Measurements from ENCODE around the gene TENM3.

TENM3 gene

GRCh38 chr4:182208526-182209050 is 34.6 kb upstream of the TENM3 start:
- Histone ChIP-seq H3K9me3 (ENCODE audit: control insufficient read depth in 5 of 5, low read length in 5 of 5) (no peaks in the 10 kb centered on the region), H3K27me3 (ENCODE audit: control insufficient read depth in 5 of 5, insufficient read depth in 4 of 5, low read length in 5 of 5) (no peaks in the 10 kb centered on the region), H3K27ac (ENCODE audit: low read depth, low read length) (peak overlapping the region; percentile 99), H3K4me1 (ENCODE audit: control insufficient read depth in 5 of 5, insufficient read depth in 5 of 5, low read length in 5 of 5) (peaks cover 0 to 27% (median 15%) of the 10 kb centered on the region in 5 donors), H3K36me3 (ENCODE audit: control insufficient read depth in 5 of 5, insufficient read depth in 5 of 5, low read length in 5 of 5) (no peaks in the 10 kb centered on the region), H3K4me3 (ENCODE audit: low read depth in 1 of 5, low read length in 5 of 5) (no peak overlapping the region), H3K9ac (ENCODE audit: low read length in 5 of 5) (peak overlapping the region in 3 of 5 donors; percentile 57 to 78 (median 62))

DNA sequence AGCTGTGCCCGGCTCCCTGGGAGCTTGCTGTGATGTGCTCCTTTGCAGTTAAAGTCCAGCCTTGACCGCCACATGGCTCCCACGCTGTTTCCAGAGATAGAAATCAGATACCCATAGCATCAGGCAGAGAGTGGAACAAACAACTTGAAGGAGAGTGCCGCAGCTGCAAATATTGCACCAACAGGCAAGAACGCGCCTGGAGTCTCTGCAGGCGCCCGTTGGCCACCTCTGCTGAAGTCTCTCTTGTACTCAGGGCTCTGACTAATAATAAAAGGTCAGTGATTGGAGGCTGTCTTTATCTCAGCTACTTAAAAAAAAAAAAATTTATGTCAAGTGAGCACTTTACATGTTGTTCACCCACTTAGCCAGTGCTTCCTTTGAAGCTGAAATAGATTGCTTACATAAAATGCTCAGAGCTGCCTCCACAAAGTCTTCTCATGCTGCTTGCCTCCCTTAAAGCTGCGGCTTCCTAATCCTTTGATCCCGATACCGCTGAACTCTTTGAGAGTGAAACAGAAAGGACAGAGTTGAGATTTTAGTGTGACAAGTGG is 30.9 kb upstream of the TENM3 start:
- Histone ChIP-seq H3K36me3 (ENCODE audit: control insufficient read depth in 5 of 5, insufficient read depth in 5 of 5, low read length in 5 of 5) (no peaks in the 10 kb centered on the region), H3K9me3 (ENCODE audit: control insufficient read depth in 5 of 5, low read length in 5 of 5) (no peaks in the 10 kb centered on the region), H3K27ac (ENCODE audit: low read depth, low read length) (peak overlapping the region; percentile 14), H3K4me3 (ENCODE audit: low read depth in 1 of 5, low read length in 5 of 5) (peak overlapping the region in 1 of 5 donors; percentile 23), H3K4me1 (ENCODE audit: control insufficient read depth in 5 of 5, insufficient read depth in 5 of 5, low read length in 5 of 5) (peaks cover 0 to 33% (median 10%) of the 10 kb centered on the region in 5 donors), H3K27me3 (ENCODE audit: control insufficient read depth in 5 of 5, insufficient read depth in 4 of 5, low read length in 5 of 5) (no peaks in the 10 kb centered on the region), H3K9ac (ENCODE audit: low read length in 5 of 5) (no peak overlapping the region)

DNA sequence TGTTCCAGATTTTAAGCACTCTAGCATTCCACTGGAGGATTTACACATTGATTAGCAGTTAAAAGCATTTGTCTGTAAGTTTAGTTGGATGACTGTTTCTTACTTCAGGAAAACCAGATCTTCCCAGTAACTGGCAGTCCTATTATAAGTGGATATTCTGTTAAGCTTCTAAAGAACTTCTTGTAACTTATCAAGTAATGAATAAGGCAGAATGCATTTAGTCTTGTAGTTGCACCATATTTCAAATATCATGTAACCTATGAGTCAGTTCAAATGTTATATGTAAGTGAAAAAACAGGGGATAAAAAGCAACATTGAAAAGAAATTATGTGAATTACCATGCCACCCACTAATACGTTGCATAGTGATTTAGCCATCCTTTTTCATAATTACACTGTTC is 30.2 kb upstream of the TENM3 start:
- H3K9ac ChIP-seq (ENCODE audit: low read length in 5 of 5), result no peak overlapping the region
- no peaks in the 10 kb centered on the region for H3K9me3 ChIP-seq (ENCODE audit: control insufficient read depth in 5 of 5, low read length in 5 of 5)
- H3K36me3 ChIP-seq (ENCODE audit: control insufficient read depth in 5 of 5, insufficient read depth in 5 of 5, low read length in 5 of 5), result no peaks in the 10 kb centered on the region
- H3K27ac ChIP-seq (ENCODE audit: low read depth, low read length), result peak overlapping the region; percentile 14
- H3K27me3 ChIP-seq (ENCODE audit: control insufficient read depth in 5 of 5, insufficient read depth in 4 of 5, low read length in 5 of 5), result no peaks in the 10 kb centered on the region
- peaks cover 0 to 28% (median 10%) of the 10 kb centered on the region in 5 donors for H3K4me1 ChIP-seq (ENCODE audit: control insufficient read depth in 5 of 5, insufficient read depth in 5 of 5, low read length in 5 of 5)
- no peak overlapping the region for H3K4me3 ChIP-seq (ENCODE audit: low read depth in 1 of 5, low read length in 5 of 5)

DNA sequence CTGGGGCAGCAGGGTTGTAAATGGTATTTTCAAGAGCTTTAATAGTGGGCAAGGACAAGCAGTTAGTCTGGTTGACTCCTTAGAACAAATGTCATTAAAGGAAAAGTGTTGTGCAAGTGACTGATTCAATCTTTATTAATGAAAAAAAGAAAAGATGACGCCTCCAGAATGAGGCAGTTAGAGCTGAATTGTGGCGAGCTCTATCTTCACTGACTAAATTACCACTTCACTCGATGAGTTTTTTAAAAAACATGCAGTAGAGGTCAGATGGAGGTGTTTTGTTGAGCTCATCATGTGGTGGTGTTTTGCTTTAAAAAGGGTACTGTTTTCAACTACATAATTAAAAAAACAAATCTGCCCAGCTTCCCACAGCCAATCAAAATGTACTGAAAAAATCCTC is 28.1 kb upstream of the TENM3 start:
- Histone ChIP-seq H3K36me3 (ENCODE audit: control insufficient read depth in 5 of 5, insufficient read depth in 5 of 5, low read length in 5 of 5) (no peaks in the 10 kb centered on the region), H3K27me3 (ENCODE audit: control insufficient read depth in 5 of 5, insufficient read depth in 4 of 5, low read length in 5 of 5) (no peaks in the 10 kb centered on the region), H3K27ac (ENCODE audit: low read depth, low read length) (no peak overlapping the region), H3K9ac (ENCODE audit: low read length in 5 of 5) (no peak overlapping the region), H3K4me3 (ENCODE audit: low read depth in 1 of 5, low read length in 5 of 5) (no peak overlapping the region), H3K9me3 (ENCODE audit: control insufficient read depth in 5 of 5, low read length in 5 of 5) (no peaks in the 10 kb centered on the region), H3K4me1 (ENCODE audit: control insufficient read depth in 5 of 5, insufficient read depth in 5 of 5, low read length in 5 of 5) (peaks cover 0 to 17% (median 4%) of the 10 kb centered on the region in 5 donors)

DNA sequence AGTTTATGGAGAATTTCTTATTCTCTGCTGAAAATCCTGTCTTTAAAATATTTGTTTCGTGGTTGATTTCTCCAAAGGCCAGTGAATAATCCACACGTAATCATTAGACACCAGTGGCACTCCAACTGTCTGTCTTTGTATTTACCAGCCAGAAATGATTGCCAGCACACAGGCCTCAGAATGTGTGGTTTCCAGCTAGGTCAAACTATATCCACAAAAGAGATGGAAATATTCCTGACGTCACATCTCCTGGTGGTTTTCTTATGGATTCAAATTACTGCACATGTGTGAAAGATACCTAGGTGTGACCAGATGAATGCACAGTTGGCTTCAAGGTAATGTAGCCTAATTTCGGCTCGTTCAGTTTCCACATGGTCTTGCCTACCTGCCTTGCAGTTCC is 27.2 kb upstream of the TENM3 start:
- Histone ChIP-seq H3K9ac (ENCODE audit: low read length in 5 of 5) (no peak overlapping the region), H3K27ac (ENCODE audit: low read depth, low read length) (no peak overlapping the region), H3K4me3 (ENCODE audit: low read depth in 1 of 5, low read length in 5 of 5) (no peak overlapping the region), H3K4me1 (ENCODE audit: control insufficient read depth in 5 of 5, insufficient read depth in 5 of 5, low read length in 5 of 5) (peaks cover 0 to 17% (median 4%) of the 10 kb centered on the region in 5 donors), H3K9me3 (ENCODE audit: control insufficient read depth in 5 of 5, low read length in 5 of 5) (no peaks in the 10 kb centered on the region), H3K36me3 (ENCODE audit: control insufficient read depth in 5 of 5, insufficient read depth in 5 of 5, low read length in 5 of 5) (no peaks in the 10 kb centered on the region), H3K27me3 (ENCODE audit: control insufficient read depth in 5 of 5, insufficient read depth in 4 of 5, low read length in 5 of 5) (no peaks in the 10 kb centered on the region)

- Histone ChIP-seq H3K4me1 (ENCODE audit: control insufficient read depth in 5 of 5, insufficient read depth in 5 of 5, low read length in 5 of 5) (peaks cover 0 to 19% (median 3%) of the 10 kb centered on the region in 5 donors), H3K9ac (ENCODE audit: low read length in 5 of 5) (no peak overlapping the region), H3K27me3 (ENCODE audit: control insufficient read depth in 5 of 5, insufficient read depth in 4 of 5, low read length in 5 of 5) (no peaks in the 10 kb centered on the region), H3K36me3 (ENCODE audit: control insufficient read depth in 5 of 5, insufficient read depth in 5 of 5, low read length in 5 of 5) (no peaks in the 10 kb centered on the region), H3K9me3 (ENCODE audit: control insufficient read depth in 5 of 5, low read length in 5 of 5) (no peaks in the 10 kb centered on the region), H3K4me3 (ENCODE audit: low read depth in 1 of 5, low read length in 5 of 5) (no peak overlapping the region), H3K27ac (ENCODE audit: low read depth, low read length) (no peak overlapping the region)
These were observed 23.7 kb upstream of the TENM3 start for GRCh38 chr4:182219411-182220056.

DNA sequence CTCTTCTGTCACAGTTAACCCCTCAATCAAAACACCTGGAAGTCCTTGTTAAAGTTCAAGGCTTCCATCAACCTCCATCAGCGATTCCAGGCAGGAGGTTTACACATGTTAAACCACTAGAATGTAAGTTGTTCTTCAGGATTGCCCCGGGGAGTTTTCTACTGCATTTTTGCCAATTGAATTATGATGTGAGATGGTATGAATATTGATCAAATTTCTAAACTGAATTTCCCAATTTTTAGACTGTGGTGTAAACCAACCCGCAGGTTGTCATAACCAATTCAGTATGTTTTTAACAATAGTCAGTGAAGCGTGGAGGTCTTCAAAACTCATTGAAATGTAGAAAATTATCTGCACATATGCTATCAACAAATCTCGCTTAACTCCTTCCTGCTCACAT is 21.2 kb upstream of the TENM3 start:
- H3K9ac ChIP-seq (ENCODE audit: low read length in 5 of 5), result no peak overlapping the region
- H3K4me1 ChIP-seq (ENCODE audit: control insufficient read depth in 5 of 5, insufficient read depth in 5 of 5, low read length in 5 of 5), result peaks cover 0 to 13% (median 3%) of the 10 kb centered on the region in 5 donors
- H3K27me3 ChIP-seq (ENCODE audit: control insufficient read depth in 5 of 5, insufficient read depth in 4 of 5, low read length in 5 of 5), result no peaks in the 10 kb centered on the region
- H3K9me3 ChIP-seq (ENCODE audit: control insufficient read depth in 5 of 5, low read length in 5 of 5), result no peaks in the 10 kb centered on the region
- H3K4me3 ChIP-seq (ENCODE audit: low read depth in 1 of 5, low read length in 5 of 5), result no peak overlapping the region
- no peaks in the 10 kb centered on the region for H3K36me3 ChIP-seq (ENCODE audit: control insufficient read depth in 5 of 5, insufficient read depth in 5 of 5, low read length in 5 of 5)
- no peak overlapping the region for H3K27ac ChIP-seq (ENCODE audit: low read depth, low read length)

DNA sequence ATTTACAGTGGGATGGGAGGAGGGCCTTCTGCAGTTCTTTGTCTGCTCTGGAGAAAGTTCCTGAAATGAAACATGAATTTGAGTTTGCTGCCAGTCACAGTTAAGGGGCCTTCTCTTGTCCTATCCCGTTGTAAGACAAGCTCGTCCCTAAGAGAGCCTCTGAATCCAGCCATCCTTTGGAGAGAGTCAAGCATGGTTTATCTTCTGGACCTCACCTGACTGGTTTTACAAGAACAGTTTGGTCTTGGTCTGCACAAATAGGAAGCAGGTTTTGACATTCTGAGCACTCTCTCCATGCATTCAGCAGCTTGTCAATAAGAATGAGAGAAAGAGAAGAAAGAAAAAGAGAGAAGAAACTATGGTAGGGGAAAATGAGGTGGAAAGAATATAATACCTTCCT is 20.4 kb upstream of the TENM3 start:
- no peaks in the 10 kb centered on the region for H3K36me3 ChIP-seq (ENCODE audit: control insufficient read depth in 5 of 5, insufficient read depth in 5 of 5, low read length in 5 of 5)
- no peaks in the 10 kb centered on the region for H3K9me3 ChIP-seq (ENCODE audit: control insufficient read depth in 5 of 5, low read length in 5 of 5)
- peaks cover 0 to 13% (median 3%) of the 10 kb centered on the region in 5 donors for H3K4me1 ChIP-seq (ENCODE audit: control insufficient read depth in 5 of 5, insufficient read depth in 5 of 5, low read length in 5 of 5)
- H3K27ac ChIP-seq (ENCODE audit: low read depth, low read length), result no peak overlapping the region
- no peak overlapping the region for H3K9ac ChIP-seq (ENCODE audit: low read length in 5 of 5)
- no peaks in the 10 kb centered on the region for H3K27me3 ChIP-seq (ENCODE audit: control insufficient read depth in 5 of 5, insufficient read depth in 4 of 5, low read length in 5 of 5)
- no peak overlapping the region for H3K4me3 ChIP-seq (ENCODE audit: low read depth in 1 of 5, low read length in 5 of 5)

DNA sequence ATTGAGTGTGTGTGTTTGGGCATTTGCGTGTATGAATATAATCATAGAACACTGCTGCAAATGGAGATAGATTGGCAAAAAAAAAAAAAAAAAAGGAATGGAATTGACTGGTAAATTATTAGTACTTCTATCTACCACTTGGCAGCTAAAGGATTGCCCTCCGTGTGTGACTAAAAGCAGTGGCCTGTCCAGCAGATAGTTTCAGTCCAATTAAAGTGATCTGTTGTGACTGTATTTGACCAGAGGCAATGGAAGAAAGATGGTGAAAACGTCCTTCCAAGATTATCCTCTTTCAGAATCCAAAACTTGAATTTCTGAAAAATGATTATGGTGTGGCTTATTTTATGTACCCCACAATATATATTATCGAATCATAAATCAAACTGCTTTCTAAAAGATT is 19.5 kb upstream of the TENM3 start:
- Histone ChIP-seq H3K9ac (ENCODE audit: low read length in 5 of 5) (no peak overlapping the region), H3K9me3 (ENCODE audit: control insufficient read depth in 5 of 5, low read length in 5 of 5) (no peaks in the 10 kb centered on the region), H3K4me1 (ENCODE audit: control insufficient read depth in 5 of 5, insufficient read depth in 5 of 5, low read length in 5 of 5) (peaks cover 0 to 13% (median 3%) of the 10 kb centered on the region in 5 donors), H3K4me3 (ENCODE audit: low read depth in 1 of 5, low read length in 5 of 5) (no peak overlapping the region), H3K27me3 (ENCODE audit: control insufficient read depth in 5 of 5, insufficient read depth in 4 of 5, low read length in 5 of 5) (no peaks in the 10 kb centered on the region), H3K36me3 (ENCODE audit: control insufficient read depth in 5 of 5, insufficient read depth in 5 of 5, low read length in 5 of 5) (no peaks in the 10 kb centered on the region), H3K27ac (ENCODE audit: low read depth, low read length) (peak overlapping the region; percentile 27)

GRCh38 chr4:182224192-182224850 is 18.9 kb upstream of the TENM3 start:
- no peaks in the 10 kb centered on the region for H3K27me3 ChIP-seq (ENCODE audit: control insufficient read depth in 5 of 5, insufficient read depth in 4 of 5, low read length in 5 of 5)
- peak overlapping the region; percentile 27 for H3K27ac ChIP-seq (ENCODE audit: low read depth, low read length)
- H3K9me3 ChIP-seq (ENCODE audit: control insufficient read depth in 5 of 5, low read length in 5 of 5), result no peaks in the 10 kb centered on the region
- no peak overlapping the region for H3K4me3 ChIP-seq (ENCODE audit: low read depth in 1 of 5, low read length in 5 of 5)
- peaks cover 0 to 13% (median 3%) of the 10 kb centered on the region in 5 donors for H3K4me1 ChIP-seq (ENCODE audit: control insufficient read depth in 5 of 5, insufficient read depth in 5 of 5, low read length in 5 of 5)
- H3K36me3 ChIP-seq (ENCODE audit: control insufficient read depth in 5 of 5, insufficient read depth in 5 of 5, low read length in 5 of 5), result no peaks in the 10 kb centered on the region
- H3K9ac ChIP-seq (ENCODE audit: low read length in 5 of 5), result no peak overlapping the region
